Measurements from ENCODE around the gene SLC39A5.
"Not testable (repeated sequence)": the region's sequence is repeated elsewhere in the genome, so short reads cannot be mapped to it uniquely, and the experiment has no call there.

DNA sequence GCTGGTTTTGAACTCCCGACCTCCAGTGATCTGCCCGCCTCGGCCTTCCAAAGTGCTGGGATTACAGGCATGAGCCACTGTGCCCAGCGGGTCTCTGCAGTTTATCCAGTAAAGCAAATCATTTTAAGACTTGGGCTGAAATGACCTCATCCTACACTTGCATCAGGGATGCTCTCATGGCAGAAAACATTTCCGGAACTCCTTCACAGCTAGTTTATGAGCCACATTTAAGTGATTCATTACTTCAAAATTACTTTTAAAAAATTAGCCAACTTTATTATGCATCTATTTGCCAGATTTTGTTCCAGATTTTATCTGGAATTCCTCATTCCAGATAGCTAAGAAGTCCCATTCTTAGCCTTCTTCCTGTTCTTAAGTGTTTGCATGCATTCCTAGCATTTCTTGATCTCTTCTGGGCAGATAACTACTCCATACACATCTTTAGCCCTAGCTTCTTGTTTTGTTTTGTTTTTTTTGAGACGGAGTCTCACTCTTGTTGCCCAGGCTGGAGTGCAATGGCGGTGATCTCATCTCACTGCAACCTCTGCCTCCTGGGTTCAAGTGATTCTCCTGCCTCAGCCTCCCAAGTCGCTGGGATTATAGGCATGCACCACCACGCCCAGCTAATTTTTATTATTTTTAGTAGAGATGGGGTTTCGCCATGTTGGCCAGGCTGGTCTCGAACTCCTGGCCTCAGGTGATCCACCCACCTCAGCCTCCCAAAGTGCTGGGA lies 32.9 kb upstream of the SLC39A5 start:
- TF ChIP-seq, protein P1, sequence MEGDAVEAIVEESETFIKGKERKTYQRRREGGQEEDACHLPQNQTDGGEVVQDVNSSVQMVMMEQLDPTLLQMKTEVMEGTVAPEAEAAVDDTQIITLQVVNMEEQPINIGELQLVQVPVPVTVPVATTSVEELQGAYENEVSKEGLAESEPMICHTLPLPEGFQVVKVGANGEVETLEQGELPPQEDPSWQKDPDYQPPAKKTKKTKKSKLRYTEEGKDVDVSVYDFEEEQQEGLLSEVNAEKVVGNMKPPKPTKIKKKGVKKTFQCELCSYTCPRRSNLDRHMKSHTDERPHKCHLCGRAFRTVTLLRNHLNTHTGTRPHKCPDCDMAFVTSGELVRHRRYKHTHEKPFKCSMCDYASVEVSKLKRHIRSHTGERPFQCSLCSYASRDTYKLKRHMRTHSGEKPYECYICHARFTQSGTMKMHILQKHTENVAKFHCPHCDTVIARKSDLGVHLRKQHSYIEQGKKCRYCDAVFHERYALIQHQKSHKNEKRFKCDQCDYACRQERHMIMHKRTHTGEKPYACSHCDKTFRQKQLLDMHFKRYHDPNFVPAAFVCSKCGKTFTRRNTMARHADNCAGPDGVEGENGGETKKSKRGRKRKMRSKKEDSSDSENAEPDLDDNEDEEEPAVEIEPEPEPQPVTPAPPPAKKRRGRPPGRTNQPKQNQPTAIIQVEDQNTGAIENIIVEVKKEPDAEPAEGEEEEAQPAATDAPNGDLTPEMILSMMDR (IDR thresholded peaks at IDR 0.05): not testable (repeated sequence)
- TF ChIP-seq EZH2 (IDR thresholded peaks at IDR 0.05; ENCODE audit: borderline replicate concordance, insufficient read depth, low read depth, low read length, poor library complexity, severe bottlenecking): not testable (repeated sequence)
